ENCODE data around the gene GNPTAB.

DNA sequence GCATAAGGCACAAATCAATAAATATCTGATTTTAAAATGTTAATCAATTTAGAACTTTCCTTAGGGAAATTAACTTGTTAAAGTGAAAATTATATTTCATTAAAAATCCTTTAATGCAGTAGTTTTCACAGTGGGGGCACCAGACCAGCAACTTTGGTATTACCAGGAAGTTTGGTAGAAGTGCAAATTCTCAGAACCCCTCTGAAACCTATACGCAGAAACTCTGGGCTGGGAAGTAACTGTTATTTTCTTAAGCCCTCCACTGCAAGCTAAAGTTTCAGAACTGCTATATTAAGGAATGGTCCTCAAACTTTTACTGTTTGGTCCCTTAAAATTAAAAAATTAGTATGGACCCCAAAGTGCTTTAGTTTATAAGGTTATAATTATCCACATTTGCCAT lies 35.7 kb downstream of the GNPTAB start:
- TF ChIP-seq, protein P1, sequence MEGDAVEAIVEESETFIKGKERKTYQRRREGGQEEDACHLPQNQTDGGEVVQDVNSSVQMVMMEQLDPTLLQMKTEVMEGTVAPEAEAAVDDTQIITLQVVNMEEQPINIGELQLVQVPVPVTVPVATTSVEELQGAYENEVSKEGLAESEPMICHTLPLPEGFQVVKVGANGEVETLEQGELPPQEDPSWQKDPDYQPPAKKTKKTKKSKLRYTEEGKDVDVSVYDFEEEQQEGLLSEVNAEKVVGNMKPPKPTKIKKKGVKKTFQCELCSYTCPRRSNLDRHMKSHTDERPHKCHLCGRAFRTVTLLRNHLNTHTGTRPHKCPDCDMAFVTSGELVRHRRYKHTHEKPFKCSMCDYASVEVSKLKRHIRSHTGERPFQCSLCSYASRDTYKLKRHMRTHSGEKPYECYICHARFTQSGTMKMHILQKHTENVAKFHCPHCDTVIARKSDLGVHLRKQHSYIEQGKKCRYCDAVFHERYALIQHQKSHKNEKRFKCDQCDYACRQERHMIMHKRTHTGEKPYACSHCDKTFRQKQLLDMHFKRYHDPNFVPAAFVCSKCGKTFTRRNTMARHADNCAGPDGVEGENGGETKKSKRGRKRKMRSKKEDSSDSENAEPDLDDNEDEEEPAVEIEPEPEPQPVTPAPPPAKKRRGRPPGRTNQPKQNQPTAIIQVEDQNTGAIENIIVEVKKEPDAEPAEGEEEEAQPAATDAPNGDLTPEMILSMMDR (conservative IDR thresholded peaks at IDR 0.05; ENCODE audit: low read depth, low read length): no peak
- TF ChIP-seq EZH2phosphoT487 (IDR thresholded peaks at IDR 0.05; ENCODE audit: borderline replicate concordance, low read length) (no peak), EZH2 (IDR thresholded peaks at IDR 0.05; ENCODE audit: low read length, unreplicated experiment) (no peak)

Data from PC-3 (cell line).